ENCODE results near the gene RHBDD1.
A peak's percentile ranks its signal among the peaks of the same experiment; 100 is the strongest.

The RHBDD1 gene

GRCh38 chr2:226983895-226984749 lies 148.3 kb downstream of the RHBDD1 start:
- no peak for DNase-seq (ENCODE audit: low read depth in 3 of 3)

- no peak for DNase-seq (ENCODE audit: low read depth in 3 of 3)
Observed at GRCh38 chr2:226984750-226985582, 149.1 kb downstream of the RHBDD1 start.

DNA sequence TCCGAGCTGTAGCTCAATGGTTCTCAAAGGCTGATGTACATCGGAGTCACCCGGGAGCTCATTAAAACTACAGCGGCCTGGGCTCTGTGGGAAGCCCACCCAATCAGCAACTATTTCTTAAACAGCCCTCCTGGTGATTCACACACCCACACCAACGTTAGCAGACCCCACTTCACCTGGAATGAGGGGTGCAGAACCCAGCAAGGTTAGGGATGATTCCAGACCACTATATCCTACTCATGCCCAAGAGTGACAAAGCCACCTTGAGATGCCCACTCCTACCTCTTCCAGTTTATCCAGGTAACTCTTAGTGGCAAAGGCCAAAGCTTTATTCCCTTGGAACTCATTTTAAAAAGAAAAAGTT lies 149.7 kb downstream of the RHBDD1 start:
- no peak for DNase-seq (ENCODE audit: low read depth in 3 of 3)

DNA sequence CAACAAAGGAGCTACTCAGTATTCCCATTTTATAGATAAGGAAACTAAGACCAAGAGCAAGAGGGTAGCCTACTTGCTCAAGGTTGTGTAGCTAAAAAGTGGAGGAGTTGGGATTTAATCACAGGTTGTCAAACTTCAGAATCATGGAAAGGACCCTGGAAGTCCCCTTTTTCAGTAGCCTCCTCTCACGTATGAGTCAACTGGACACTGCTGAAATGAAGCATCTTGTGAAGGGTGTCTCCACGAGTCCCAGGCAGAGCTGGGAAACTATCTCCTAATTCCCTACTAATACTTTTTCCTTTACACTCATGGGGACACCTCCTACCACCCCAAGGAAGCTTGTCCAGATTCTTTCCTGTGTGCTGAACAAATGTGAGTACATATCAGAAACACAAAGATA lies 155.8 kb downstream of the RHBDD1 start:
- DNase-seq (ENCODE audit: low read depth in 3 of 3) = no peak

DNA sequence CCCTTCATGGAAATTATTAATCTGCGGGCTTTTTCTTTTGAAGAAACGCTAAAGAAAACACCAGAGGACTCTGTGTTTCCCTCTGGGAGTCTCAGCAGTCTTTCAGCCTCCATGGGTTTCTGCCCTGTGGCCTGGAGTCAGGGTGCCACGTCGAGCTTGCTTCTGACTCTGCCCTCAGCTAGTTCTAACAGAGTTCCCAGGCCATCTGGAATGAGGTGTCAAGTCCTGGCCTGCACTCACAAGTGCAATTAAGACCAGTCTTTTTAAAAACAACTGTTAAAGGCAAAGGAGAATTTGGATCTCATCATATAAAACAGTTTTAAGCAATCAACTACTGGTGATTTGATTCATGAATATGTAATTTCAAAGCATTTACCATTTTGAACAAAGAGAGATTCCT lies 157.3 kb downstream of the RHBDD1 start:
- no peak for DNase-seq (ENCODE audit: low read depth in 3 of 3)

DNA sequence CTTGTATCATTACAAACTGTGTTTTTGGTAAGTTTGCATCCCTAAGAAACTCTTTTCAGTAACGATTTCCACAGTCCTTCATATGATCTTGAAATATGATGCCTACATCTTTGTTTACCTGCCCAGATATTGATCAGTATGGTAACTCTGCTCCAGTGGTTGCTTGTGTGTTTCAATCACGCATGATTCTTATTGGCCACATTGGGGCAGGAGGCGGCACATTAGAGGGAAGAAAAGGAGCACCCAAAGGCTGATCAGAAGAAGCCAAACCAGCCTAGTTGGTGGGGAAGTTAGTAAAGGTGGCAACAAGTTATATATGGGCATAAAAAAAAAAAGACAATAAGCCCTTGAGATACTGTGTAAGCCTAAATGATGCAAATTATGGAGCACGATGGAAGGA lies 158.9 kb downstream of the RHBDD1 start:
- DNase-seq (ENCODE audit: low read depth in 3 of 3) = no peak

DNA sequence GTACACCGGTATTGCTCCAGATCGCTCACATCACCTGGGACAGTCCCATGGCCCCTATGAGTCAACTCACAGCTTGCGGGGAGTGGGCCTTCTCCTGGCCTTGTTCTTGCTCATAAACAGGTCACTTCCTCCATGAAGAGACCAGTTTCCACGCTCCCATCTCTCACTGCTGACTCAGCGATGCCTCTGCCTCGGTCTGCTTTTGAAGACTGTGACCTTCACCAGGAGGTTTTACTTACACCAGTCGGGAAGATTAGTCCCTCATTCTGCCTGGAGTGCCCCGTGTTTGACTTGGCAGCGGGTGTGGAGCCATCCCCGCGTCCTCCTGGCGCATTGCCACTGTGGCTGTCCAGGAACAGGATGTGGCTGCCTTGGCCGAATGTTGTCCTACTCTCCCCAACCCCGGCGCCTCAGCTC lies 159.8 kb downstream of the RHBDD1 start:
- peak in 2 of 3 experiments; percentile 5 to 62 for DNase-seq (ENCODE audit: low read depth in 3 of 3)

GRCh38 chr2:226999661-227000060 lies 163.8 kb downstream of the RHBDD1 start:
- DNase-seq (ENCODE audit: low read depth in 3 of 3) = no peak

DNA sequence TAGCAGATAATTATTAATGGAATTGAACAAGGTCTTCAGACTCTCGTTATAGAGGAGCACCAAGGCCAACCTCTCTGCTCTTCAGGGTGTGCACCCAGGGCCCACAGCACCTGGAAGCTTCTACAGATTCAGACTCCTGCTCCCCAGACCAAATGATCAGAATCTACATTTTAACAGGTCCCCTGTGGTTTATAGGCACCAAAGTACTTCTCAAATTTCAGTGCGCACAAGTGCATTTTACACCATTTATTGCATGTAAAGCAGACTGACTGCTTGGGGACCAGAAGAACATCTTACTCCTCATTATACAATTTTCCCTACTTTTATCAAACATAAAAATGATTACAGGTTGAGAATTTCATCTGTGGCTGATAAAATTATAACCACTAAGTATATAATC lies 164.3 kb downstream of the RHBDD1 start:
- no peak for DNase-seq (ENCODE audit: low read depth in 3 of 3)

- no peak for DNase-seq (ENCODE audit: low read depth in 3 of 3)
Observed at GRCh38 chr2:227004482-227004881, 168.6 kb downstream of the RHBDD1 start.

DNA sequence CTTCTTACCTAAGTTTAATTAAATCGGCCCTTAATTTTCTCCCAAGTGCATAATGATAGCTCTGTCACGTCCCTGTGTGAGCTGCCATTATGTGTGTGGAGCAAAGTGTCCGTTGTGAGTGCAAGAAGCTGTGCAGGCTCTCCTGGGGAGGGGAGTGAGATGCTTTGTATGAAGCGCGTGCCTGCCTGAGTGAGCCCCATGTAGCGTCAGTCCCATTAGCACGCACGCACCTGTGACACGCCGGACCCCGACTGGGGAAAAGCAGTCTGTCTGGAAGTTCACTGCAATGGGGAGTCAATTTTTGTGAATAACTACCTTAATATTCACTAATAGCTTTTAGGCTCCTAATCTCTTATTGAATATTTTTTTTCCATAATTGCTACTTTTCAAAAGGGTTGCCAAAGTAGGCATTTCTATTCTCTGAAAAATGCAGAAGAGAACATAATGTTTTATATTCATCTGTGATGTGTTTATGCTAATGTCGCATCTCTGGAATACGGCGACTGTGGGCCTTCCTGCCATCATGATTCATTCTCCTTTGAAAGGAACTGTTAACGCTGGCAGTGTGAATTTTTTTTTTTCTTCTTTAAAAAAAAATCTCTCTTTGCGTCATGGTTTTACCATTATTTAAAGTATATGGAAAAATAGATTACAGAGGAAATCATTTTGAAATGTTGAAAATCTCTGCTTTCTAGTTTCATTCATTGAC lies 170.5 kb downstream of the RHBDD1 start:
- no peak for DNase-seq (ENCODE audit: low read depth in 3 of 3)

DNA sequence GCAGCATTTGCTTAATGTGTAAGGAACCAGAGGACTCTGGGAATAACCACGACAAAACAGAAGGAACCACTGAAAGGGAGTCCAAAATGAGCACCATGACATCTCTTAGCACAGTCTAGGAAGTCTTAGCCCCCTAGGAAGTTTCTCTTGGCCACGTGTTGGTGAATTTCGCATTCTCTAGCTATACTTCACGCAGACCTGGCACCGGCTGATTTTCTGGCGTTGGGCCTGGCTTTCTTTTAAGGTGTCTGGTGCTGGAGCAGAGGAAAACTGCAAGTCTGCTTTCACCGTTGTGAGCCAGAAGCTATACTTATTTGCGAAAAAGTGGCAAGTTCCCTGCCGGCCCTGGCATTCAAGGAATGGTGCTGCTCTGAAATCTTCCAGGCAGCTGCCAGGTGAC lies 171.3 kb downstream of the RHBDD1 start:
- no peak for DNase-seq (ENCODE audit: low read depth in 3 of 3)

- no peak for DNase-seq (ENCODE audit: low read depth in 3 of 3)
Observed at GRCh38 chr2:227007940-227008339, 172.1 kb downstream of the RHBDD1 start.

- DNase-seq (ENCODE audit: low read depth in 3 of 3) = no peak
Observed at GRCh38 chr2:227010433-227010832, 174.6 kb downstream of the RHBDD1 start.

DNA sequence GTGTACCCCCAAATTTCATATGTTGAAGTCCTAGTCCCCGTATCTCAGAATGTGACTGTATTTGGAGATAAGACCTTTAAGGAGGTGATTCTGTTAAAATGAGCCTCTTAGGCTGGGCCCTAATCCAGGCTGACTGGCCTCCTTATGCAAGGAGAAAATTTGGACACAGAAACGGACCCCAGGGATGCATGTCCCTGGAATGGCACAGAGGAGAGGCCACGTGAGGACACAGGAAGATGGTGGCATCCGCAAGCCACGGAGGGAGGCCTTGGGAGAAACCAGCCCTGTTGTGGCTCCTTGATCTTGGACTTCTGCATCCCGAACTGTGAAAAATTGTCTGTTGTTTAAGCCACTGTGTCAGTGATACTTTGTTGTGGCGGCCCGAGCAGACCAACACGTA lies 177.5 kb downstream of the RHBDD1 start:
- DNase-seq (ENCODE audit: low read depth in 3 of 3) = no peak

DNA sequence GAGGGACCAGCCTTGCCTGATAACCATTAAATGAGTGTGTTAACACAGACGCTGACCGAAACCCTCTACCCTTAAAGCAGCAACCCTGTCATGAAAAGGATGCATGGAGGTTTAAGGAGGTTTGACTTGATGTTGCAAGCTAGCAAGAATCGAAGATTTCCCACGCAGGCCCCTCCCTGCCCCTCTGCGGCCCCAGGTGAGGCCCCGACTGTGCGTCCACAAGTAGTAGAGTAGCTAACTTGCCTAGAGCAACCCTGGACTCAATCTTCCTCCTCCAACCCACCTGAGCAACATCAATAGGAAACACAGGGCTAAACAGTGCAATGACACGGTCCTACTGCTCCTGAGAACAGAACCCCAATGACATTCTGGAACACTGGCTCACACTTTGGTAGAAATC lies 178.0 kb downstream of the RHBDD1 start:
- no peak for DNase-seq (ENCODE audit: low read depth in 3 of 3)

GRCh38 chr2:227016894-227017293 lies 181.0 kb downstream of the RHBDD1 start:
- no peak for DNase-seq (ENCODE audit: low read depth in 3 of 3)

- DNase-seq (ENCODE audit: low read depth in 3 of 3) = no peak
Observed at GRCh38 chr2:227020416-227020815, 184.6 kb downstream of the RHBDD1 start.

DNA sequence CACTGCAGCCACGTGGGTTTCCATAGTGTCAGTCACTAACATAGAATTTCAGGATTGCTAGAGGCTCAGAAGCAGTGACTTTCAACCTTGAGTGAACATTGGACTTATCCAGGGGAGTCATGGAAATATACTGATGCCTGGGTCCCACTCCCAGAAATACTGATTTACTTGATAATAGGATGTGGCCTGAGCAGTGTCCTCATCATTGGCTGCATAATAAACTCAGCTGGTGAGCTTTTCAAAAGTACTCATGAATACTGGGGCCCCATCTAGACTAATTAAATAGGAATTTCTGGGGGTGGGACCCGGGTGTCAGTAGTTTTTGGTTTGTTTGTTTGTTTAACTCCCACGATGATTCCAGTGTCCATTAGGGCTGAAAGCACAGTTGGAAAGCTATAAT lies 186.8 kb downstream of the RHBDD1 start:
- no peak for DNase-seq (ENCODE audit: low read depth in 3 of 3)

GRCh38 chr2:227025510-227025909 lies 189.7 kb downstream of the RHBDD1 start:
- DNase-seq (ENCODE audit: low read depth in 3 of 3) = no peak

DNA sequence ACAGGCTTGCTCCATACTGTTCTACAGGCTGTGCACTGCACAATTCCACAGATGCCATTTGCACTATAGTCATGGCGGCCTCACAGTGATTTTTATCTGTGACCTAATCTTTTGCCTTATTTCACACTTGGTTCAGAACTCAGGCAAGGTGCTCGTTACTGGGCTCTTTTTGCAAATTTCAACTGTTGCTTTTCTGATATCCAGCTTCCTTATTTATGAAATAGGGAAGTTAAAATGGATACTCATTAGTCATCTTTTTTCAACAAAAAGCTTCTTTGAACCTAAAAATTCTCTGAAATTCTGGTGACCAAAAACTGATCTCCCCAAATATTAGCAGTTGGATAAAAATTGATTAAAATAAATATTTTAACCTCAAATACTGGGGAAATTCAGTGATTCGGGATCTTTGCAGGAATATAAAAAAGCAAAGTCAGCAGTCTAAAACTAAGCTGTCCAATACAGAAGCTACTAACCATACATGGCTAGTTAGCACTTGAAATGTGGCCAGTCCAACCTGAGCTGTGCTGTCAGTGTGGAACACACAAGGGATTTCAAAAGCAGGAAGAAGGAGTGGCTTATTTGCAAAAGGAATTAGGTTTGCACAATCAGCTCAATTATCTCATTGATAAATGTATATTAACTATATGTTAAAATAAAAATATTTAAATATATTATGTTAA lies 193.7 kb downstream of the RHBDD1 start:
- DNase-seq (ENCODE audit: low read depth in 3 of 3) = no peak

DNA sequence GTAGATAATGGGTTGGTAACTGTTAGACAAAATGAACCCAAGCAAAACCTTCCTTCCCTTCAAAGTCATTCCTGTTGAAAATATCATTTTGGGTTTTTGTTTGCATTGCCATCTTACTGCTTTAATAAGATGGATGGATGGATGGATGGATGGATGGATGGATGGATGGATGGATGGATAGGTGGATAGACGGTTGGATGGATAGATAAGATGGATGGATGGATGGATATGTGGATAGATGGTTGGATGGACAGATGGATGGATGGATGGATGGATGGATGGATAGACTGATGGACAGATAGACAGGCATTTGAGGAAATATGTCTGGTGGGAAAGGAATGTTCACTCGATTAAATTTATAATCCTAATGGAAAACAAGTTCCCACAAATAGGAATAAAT lies 194.9 kb downstream of the RHBDD1 start:
- DNase-seq (ENCODE audit: low read depth in 3 of 3) = no peak

Data from stimulated activated CD4-positive, alpha-beta T cell treated with anti-CD3 and anti-CD28 coated beads, TNF-alpha, amount 100 ng/mL, for 24 hours (primary cell).